NOMO-1 (cell line): ENCODE measurements around the gene CABP2.
"Not testable (repeated sequence)": the region's sequence is repeated elsewhere in the genome, so short reads cannot be mapped to it uniquely, and the experiment has no call there.

ENCODE experiments used
- DNase-seq, 2 experiments: peaks; one replicate each; lab custom pipeline; 2025; ENCODE audit not compliant: unreplicated experiment in 2 of 2; lab: John Stamatoyannopoulos, UW

The CABP2 gene

GRCh38 chr11:67522844-67523555 is at the start of gene CABP2:
CABP2 (minus strand) TSS chr11:67523446; CDS start chr11:67523326, 120 bp downstream.
- no peak for DNase-seq

GRCh38 chr11:67572747-67573419 is 49.6 kb upstream of the CABP2 start:
- peak; percentile 22 to 57 for DNase-seq

- DNase-seq = no peak
These were observed 49.1 kb upstream of the CABP2 start for GRCh38 chr11:67572305-67572704.

- DNase-seq = no peak
These were observed 48.2 kb upstream of the CABP2 start for GRCh38 chr11:67571443-67571842.

GRCh38 chr11:67564230-67564629 is 41.0 kb upstream of the CABP2 start:
- DNase-seq = no peak

- DNase-seq = not testable (repeated sequence)
These were observed 40.5 kb upstream of the CABP2 start for GRCh38 chr11:67563705-67564114.

- DNase-seq = no peak
These were observed 39.9 kb upstream of the CABP2 start for GRCh38 chr11:67562963-67563704.

GRCh38 chr11:67561971-67562619 is 38.8 kb upstream of the CABP2 start:
- DNase-seq = no peak

- DNase-seq = no peak
These were observed 35.0 kb upstream of the CABP2 start for GRCh38 chr11:67558084-67558772.

- no peak for DNase-seq
These were observed 33.0 kb upstream of the CABP2 start for GRCh38 chr11:67556244-67556643.

- not testable (repeated sequence) for DNase-seq
These were observed 28.5 kb upstream of the CABP2 start for GRCh38 chr11:67551697-67552096.

- DNase-seq = no peak
These were observed 27.9 kb upstream of the CABP2 start for GRCh38 chr11:67551127-67551526.

- no peak for DNase-seq
These were observed 25.4 kb upstream of the CABP2 start for GRCh38 chr11:67548555-67549110.

GRCh38 chr11:67548112-67548511 is 24.9 kb upstream of the CABP2 start:
- DNase-seq = not testable (repeated sequence)

- DNase-seq = no peak
These were observed 22.0 kb upstream of the CABP2 start for GRCh38 chr11:67545280-67545679.

- DNase-seq = no peak
These were observed 21.5 kb upstream of the CABP2 start for GRCh38 chr11:67544616-67545242.

GRCh38 chr11:67543585-67543984 is 20.3 kb upstream of the CABP2 start:
- no peak for DNase-seq

GRCh38 chr11:67542971-67543370 is 19.7 kb upstream of the CABP2 start:
- DNase-seq = no peak

- no peak for DNase-seq
These were observed 18.9 kb upstream of the CABP2 start for GRCh38 chr11:67542169-67542568.

GRCh38 chr11:67541198-67541597 is 18.0 kb upstream of the CABP2 start:
- no peak for DNase-seq
